ENCODE data around the gene MKRN2OS.

GRCh38 chr3:12521010-12521409 is 24.3 kb downstream of the MKRN2OS start:
- TF ChIP-seq CTCF (conservative IDR thresholded peaks at IDR 0.05; ENCODE audit: low read length) = no peak
- TF ChIP-seq EZH2phosphoT487 (IDR thresholded peaks at IDR 0.05; ENCODE audit: borderline replicate concordance, low read depth, low read length) = no peak

Measured in OCI-LY7 (cell line).